ENCODE data around the gene FER. TPM values are rescaled to one million over a fixed set of nuclear protein-coding genes. Genes with fewer than 3 reads are reported as not detected.

FER gene
- total and polyA plus RNA-seq, 10 of the 15 experiments (the other 5 are each of a cell fraction or from before 2014, with no cell fraction given), result 4.4 to 19.1 (median 9.6) TPM

DNA sequence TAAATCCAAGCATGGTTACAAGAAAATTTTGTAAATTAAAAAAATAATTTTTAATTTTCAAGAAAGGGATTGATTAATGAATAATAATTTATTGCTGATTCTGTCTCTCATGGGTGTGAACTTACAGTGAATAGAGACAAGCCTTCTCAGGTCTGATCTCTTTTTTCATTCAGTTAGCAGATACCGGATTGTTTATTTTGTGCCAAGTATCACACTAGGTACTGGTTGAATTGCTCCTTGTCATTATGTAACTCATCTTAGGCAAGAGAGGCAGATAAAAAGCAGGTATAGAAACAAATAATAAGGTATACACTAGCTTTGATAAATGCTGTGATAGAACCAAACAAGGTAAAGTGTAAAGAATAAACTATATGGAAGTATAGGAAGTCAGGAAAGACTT is 378.8 kb downstream of the FER start:
- intact Hi-C loops (cut with micrococcal nuclease; ENCODE audit: unreplicated experiment) (no loop called here), in situ Hi-C loops (cut with MboI) (no loop called here)
- no peak for ATAC-seq
- Histone ChIP-seq H3K79me2 (ENCODE audit: control insufficient read depth, insufficient read depth, low read length) (no peaks in the 10 kb centered on the region), H3K9ac (ENCODE audit: control insufficient read depth, insufficient read depth, low read length) (no peak overlapping the region), H3K4me2 (ENCODE audit: control insufficient read depth, insufficient read depth) (no peak overlapping the region), H2AFZ (ENCODE audit: control insufficient read depth, low read depth, low read length) (no peak overlapping the region), H3K27ac (ENCODE audit: control insufficient read depth, insufficient read depth) (no peak overlapping the region), H4K20me1 (ENCODE audit: control insufficient read depth, insufficient read depth) (no peaks in the 10 kb centered on the region), H3K9me3 (replicated peaks; ENCODE audit: control insufficient read depth, insufficient read depth, low read length) (no peaks in the 10 kb centered on the region), H3K4me3 (no peak overlapping the region), H3K4me1 (ENCODE audit: control insufficient read depth, insufficient read depth, low read length) (no peaks in the 10 kb centered on the region), H3K27me3 (replicated peaks in 1 of 2; ENCODE audit: control insufficient read depth in 2 of 2, insufficient read depth in 2 of 2, low read length in 1 of 2) (no peaks in the 10 kb centered on the region), H3K36me3 (ENCODE audit: control insufficient read depth in 2 of 2, insufficient read depth in 2 of 2, low read length in 1 of 2) (no peaks in the 10 kb centered on the region)
- TF ChIP-seq, protein P1, sequence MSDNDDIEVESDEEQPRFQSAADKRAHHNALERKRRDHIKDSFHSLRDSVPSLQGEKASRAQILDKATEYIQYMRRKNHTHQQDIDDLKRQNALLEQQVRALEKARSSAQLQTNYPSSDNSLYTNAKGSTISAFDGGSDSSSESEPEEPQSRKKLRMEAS (IDR thresholded peaks at IDR 0.05; ENCODE audit: low read depth, low read length), result no peak
- TF ChIP-seq, protein P2, sequence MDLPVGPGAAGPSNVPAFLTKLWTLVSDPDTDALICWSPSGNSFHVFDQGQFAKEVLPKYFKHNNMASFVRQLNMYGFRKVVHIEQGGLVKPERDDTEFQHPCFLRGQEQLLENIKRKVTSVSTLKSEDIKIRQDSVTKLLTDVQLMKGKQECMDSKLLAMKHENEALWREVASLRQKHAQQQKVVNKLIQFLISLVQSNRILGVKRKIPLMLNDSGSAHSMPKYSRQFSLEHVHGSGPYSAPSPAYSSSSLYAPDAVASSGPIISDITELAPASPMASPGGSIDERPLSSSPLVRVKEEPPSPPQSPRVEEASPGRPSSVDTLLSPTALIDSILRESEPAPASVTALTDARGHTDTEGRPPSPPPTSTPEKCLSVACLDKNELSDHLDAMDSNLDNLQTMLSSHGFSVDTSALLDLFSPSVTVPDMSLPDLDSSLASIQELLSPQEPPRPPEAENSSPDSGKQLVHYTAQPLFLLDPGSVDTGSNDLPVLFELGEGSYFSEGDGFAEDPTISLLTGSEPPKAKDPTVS (IDR thresholded peaks at IDR 0.05; ENCODE audit: low read depth, low read length), result no peak
- no peak for TF ChIP-seq CHD2 (IDR thresholded peaks at IDR 0.05; ENCODE audit: borderline replicate concordance, low read depth, low read length)
- TF ChIP-seq ZZZ3 (IDR thresholded peaks at IDR 0.05; ENCODE audit: control insufficient read depth, insufficient read length, low read depth), result no peak
- TF ChIP-seq MTA3 (IDR thresholded peaks at IDR 0.05; ENCODE audit: borderline replicate concordance, low read length), result no peak
- no peak for TF ChIP-seq FOXM1 (IDR thresholded peaks at IDR 0.05; ENCODE audit: low read depth, low read length)
- TF ChIP-seq, protein P3, sequence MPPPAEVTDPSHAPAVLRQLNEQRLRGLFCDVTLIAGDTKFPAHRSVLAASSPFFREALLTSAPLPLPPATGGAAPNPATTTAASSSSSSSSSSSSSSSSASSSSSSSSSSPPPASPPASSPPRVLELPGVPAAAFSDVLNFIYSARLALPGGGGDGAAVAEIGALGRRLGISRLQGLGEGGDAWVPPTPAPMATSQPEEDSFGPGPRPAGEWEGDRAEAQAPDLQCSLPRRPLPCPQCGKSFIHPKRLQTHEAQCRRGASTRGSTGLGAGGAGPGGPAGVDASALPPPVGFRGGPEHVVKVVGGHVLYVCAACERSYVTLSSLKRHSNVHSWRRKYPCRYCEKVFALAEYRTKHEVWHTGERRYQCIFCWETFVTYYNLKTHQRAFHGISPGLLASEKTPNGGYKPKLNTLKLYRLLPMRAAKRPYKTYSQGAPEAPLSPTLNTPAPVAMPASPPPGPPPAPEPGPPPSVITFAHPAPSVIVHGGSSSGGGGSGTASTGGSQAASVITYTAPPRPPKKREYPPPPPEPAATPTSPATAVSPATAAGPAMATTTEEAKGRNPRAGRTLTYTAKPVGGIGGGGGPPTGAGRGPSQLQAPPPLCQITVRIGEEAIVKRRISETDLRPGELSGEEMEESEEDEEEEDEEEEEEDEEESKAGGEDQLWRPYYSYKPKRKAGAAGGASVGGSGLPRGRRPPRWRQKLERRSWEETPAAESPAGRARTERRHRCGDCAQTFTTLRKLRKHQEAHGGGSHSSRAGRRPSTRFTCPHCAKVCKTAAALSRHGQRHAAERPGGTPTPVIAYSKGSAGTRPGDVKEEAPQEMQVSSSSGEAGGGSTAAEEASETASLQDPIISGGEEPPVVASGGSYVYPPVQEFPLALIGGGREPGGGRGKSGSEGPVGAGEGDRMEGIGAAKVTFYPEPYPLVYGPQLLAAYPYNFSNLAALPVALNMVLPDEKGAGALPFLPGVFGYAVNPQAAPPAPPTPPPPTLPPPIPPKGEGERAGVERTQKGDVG (CRISPR knock-in tag; IDR thresholded peaks at IDR 0.05), result no peak
- TF ChIP-seq HDAC2 (IDR thresholded peaks at IDR 0.05), result no peak
- TF ChIP-seq RELA (IDR thresholded peaks at IDR 0.05; ENCODE audit: borderline replicate concordance, partially characterized antibody), result no peak
- TF ChIP-seq SIN3A (IDR thresholded peaks at IDR 0.05; ENCODE audit: low read depth, low read length), result no peak
- ChIA-PET POLR2A (no interaction called here), CTCF (interaction anchor here (0.5 to 1.0 kb wide), 2 partner anchors 19 to 558 kb away, joined by 3 to 4 read pairs; no protein-coding TSS in a partner anchor), SMC1A (ENCODE audit: uncharacterized antibody, unreplicated experiment) (interaction anchor here (1.2 kb wide), 2 partner anchors 13 to 28 kb away, joined by 3 to 4 read pairs; no protein-coding TSS in a partner anchor), RAD21 (ENCODE audit: unreplicated experiment) (no interaction called here)
- 96% methylated on average over 1 of the region's 1 CpG for WGBS (ENCODE audit: insufficient coverage, insufficient replicate concordance, low lambda C conversion rate, missing lambda C conversion rate)
- BruUV-seq (replicated peaks), result no TSS peak
- DNase-seq (ENCODE audit: low read depth, low spot score), result no peak
- FAIRE-seq, result no peak
